HG03354 (cell line): ENCODE data around the gene RBM47.
"Not testable (repeated sequence)": the region's sequence is repeated elsewhere in the genome, so short reads cannot be mapped to it uniquely, and the experiment has no call there.

Experiments
- ATAC-seq: cut with Tn5 transposase; IDR thresholded peaks from one replicate; pipeline ENCODE4 v1.9.1; 2021; ENCODE audit warnings: mild to moderate bottlenecking; ENCODE audit not compliant: unreplicated experiment, poor library complexity, severe bottlenecking

The RBM47 gene

DNA sequence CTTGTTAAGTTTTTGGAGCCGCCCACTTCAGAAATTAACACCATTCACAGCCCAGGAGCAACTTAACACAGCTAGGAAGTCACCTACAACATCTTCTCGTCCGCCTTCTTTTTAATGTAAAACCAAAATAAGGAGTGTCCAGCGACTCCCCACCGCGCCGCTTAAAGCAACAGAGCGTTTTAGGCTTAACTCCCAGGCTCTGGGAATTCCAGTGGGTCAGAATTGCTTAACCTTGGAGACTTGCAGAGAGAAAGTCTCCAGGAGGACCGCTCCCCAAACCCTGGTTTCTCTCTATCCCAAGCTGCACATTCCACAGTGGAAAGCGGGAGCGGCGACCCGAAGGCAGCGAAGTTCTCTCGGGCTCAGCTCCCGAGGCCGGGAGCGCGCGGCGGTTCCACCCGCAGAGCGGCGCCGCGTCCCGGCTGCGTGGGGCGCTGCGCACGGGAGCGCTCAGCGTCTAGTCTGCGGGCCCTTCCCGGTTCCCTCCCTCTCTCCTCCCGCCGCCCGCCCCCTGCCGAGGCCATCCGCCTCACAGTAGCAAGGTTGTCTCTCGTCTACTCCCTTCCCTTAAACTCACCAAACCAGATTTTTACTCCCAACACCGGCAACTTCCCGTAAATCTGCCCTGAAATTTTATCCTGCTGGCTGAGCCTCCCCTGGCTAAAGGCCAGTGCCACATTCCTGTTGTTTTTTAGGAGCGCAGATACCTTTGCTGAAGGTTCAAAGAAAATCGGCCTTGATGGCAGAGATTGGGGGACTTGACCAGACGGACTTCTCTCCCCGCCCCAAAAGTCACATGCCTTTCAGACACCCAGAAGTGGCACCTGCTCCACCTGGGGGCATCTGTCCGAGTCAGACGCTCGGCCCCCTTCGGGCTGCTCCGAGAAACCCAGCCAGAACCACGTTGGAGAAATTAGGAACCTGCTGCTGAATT is at the start of gene RBM47:
Gene RBM47, minus strand, starts transcription at position 464 of the 934 bp plus-strand sequence. CDS start 190,971 bp downstream, outside the sequence.
- ATAC-seq: peak; percentile 63

DNA sequence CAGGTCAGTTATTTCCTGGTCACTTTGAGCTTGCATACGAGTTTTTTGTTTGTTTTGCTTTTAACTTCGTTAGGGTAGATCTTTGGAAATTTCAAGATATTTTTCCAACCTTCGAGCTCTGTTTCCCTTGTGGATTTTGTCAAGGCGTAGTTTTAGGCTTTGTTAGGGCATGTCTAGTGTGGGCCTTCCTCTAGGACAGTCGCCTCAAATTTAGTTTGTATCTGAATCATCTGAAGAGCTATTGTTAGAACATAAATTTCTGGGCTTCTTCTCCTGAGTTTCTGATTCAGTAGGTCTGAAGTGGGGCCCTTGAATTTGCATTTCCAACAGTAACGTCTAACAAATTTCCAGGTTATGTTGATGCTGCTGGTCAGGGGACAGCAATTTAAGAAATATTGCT is 48.8 kb upstream of the RBM47 start:
- ATAC-seq: no peak

DNA sequence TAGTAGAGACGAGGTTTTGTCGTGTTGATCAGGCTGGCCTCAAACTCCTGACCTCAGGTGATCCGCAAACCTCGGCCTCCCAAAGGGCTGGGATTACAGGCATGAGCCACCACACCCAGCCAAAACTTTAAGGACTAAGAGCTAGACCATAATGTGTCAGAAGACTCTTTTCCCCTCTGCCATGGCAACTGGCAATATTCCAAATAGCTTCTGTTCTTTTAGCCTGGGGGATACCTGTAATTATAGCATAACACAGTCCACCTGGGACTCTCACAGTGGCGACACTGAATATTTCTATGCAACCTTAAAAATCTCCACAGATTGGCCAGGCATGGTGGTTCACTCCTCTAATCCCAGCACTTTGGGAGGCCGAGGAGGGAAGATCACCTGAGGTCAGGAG is 45.5 kb upstream of the RBM47 start:
- no peak for ATAC-seq

DNA sequence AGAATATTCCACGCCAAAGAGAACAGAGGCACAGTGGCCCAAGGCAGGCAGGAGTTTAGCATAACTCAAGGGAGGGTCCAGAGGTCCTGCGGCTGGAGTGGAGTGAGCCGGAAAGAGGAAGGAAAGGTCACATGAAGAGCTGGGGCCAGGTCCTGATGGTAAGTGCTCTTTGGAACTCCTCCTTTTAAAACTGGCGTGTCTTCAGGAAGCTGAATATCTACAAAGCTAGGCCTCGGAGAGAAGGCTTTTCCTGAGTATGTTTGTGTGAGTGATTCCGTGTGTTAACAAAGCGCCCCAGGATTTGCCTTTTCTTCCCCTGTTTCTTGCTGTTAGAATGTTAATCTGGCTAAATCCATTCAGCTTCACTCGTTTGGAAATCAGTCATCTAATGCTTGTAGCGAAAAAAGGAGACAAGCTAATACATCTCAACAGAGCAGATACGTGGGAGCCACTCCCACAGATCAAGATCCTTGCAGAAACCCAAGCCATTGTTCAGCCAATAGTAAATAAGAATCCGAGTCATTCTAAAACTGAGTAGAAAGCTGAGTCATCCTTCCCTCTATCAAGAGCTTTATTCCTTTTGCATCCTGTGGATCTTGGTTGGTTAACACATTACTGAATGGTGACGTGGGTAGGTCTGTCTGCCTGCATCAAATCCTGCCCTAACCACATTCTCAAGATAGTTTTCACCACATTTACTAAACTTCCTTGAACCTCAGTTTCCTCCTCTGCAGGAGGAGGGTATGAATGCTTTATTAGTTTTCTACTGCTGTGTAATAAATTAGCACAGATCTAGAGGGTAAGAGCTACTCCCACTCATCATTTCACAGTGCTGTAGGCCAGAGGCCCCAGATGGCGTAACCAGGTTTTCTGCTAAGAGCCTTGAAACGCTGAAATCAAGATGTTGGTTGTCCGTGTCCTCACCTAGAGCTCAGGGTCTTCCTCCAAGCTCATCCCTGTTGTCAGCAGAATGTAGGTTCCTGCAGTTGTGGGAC is 43.2 kb upstream of the RBM47 start:
- ATAC-seq: peak; percentile 80

DNA sequence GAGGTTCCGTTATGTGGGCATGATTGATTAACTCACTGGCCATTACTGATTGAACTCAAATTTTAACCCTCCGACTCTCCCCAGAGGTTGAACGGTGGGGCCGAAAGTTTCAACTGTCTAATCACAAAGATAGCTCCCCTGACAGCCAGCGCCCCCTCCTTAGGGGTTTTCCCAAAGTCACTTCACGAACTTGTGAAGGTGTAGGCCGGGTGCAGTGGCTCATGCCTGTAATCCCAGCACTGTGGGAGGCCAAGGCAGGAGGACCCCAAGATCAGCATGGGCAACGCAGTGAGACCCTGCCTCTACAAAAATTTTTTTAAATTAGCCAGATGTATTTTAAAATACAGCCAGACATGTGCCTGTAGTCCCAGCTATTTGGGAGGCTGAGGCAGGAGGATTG is 39.8 kb upstream of the RBM47 start:
- no peak for ATAC-seq

DNA sequence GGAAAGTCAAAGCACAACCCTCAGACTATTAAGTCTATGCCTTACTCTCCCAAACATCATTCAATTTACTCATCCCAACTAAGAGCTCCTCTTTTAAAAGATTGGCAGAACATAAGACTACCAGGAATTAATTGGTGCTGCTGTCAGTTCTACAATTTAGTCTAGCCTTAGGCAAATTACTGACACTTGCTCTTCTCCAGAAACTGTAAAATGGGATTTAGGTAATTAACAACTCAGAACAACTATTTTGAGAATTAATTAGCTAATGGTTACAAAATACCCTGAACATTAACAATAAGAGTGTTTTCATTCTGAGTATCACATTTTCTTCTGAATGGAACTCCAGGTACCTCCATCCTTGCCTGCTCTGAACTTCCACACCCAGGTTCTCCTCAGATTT is 36.2 kb upstream of the RBM47 start:
- no peak for ATAC-seq

DNA sequence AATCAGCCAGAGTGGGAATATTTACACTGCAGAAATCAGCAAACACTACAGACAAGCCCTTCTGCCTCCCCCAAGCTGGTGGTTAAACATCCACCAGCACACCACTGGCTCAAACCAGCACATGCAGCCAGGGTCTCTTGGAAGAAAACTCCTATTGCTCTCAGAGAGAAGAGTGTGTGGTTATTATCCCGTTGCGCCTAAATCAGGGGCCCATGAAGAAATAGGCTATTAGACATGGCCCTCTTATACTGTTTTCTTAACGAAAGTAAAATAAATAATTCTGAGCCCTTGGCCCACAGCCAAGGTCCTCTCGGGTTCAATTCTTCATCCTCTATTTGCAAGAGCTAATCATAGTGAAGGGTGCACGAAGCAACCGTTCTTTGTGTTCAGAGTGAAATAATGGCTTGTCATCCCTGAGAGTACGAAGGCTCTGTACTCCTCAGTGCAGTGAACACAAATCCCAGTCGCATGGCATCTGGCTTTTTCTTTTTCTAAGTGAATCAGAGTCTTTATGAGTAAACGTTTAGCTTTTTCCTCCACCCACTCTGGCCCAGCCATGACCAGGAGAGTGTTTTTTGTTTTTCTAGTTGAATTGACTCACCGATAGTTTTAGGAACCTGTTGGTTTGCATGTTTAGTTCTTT is 33.4 kb upstream of the RBM47 start:
- peak; percentile 69 for ATAC-seq

DNA sequence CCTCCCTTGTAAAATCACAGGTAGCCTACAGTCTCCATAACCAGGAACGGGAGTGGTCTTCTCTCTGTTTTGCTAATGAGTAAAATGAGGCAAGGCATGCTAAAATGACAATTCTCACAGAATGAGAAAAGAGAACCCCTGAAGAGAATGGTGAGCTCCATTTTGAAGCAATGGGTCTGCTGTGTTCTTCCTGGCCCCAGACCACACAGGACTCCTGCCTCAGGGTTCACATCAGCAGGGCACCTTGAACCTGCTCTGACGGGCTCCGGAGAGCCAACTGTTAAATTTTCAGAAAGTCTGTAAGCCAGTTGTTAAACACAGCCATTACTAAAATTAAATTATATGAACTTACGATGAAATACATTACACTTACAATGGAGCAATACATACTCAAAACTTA is 32.1 kb upstream of the RBM47 start:
- no peak for ATAC-seq

DNA sequence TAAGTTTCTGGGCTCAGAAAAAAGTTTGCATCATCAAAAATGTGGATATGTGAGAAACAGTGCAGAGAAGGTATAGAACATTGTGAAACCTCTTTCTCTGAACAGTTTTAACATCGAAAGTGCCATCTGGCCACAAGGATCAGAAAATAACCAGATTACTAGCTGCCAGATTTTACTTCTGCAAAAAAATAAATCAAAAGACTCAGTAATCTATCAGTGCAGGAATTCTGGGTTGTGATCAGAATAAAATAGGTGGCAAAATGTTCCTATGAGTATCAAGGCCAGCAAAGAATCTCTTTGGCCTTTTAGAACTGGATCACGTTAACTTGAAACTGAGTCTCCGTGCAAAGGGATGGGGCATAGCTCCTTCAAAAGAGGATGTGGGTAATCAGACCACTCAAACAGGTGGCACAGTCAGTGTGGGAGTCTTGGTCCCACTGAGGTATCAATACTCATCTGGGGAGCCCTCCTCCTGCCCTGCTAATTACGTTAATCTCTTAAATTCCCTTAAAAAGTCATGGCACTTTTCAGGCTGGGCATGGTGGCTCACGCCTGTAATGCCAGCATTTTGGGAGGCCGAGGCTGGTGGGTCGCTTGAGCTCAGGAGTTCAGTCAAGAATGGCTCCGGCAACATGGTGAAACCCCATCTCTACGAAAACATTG is 26.7 kb upstream of the RBM47 start:
- peak; percentile 96 for ATAC-seq

DNA sequence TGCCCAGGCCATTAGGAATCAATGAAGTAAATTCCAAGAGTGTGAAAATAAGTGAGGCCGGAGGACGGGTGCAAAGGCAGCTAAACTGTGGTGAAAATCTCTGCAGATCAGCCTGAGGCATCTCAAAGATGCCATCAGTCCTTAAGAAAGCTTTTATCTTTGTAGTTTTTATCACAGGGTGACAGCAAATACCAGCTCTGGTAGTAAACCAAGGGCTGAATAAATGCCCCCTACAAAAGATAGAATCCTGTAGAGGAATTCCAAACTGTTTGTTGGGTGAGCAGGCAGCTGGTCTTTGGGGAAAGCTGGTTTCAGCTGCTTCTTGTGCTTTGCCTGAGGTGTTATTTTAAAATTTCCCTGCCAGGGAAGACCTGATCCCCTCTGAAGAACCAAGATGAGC is 21.6 kb upstream of the RBM47 start:
- no peak for ATAC-seq

DNA sequence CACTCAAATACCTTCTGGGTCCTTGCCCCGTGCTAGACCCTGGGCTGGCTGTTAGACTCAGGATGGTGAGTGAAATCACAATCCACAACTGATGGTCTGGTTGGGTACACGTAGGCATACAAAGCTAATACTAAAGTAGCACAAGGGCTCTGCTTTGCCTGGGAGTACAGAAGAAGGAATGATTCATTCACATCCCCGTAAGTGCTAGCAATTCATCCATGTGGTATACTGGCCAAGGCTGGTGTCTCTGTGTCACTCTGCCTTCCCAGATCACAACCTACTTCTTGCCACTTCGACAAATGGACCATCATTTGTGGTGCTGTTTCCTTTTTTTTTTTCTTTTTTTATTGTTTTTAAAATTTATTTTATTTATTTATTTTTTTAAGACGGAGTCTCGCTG is 19.7 kb upstream of the RBM47 start:
- no peak for ATAC-seq

DNA sequence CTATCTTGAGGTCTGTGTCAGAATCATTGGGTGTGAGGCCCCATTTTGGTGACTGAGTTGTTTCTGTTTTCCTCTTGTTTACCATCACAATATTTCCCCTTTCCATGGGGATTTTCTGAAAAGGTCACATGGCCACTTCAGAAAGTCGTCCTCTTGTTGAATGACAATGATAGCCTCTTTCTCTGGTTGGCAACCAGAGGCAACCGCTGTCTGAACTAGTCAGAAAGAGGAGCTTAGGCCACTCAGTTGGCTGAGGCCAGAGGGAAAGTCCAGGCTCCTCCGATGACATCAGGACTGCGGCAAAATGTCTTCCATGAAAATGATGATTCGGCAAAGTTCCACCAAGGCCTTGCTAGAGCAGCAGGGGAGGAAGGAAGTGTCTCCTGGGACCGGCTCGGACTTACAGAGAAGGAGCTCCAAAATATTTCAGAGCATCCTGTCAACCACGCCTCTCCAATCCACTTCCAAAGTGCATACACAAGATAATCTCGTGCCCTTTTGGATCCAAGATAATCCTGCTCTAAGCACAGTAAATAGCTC is 19.1 kb upstream of the RBM47 start:
- no peak for ATAC-seq

DNA sequence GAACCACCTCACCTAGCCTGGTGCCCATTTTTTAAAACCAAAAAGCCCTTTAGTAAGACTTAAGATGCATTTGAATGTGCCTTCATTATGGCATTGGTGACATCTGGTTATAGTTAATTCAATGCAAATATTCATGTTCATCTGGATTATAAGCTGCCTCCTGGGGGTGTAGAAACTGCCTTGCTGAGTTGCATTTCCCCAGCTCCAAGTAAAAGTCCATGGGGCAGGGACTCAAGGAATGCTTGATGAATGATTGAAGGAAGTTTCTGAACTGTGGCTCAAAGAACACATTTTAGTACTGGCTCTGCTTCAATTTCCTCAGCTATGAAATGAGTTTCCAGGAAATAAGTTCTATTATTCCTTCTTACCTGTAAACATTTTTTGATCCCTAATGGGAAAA is 18.5 kb upstream of the RBM47 start:
- no peak for ATAC-seq

DNA sequence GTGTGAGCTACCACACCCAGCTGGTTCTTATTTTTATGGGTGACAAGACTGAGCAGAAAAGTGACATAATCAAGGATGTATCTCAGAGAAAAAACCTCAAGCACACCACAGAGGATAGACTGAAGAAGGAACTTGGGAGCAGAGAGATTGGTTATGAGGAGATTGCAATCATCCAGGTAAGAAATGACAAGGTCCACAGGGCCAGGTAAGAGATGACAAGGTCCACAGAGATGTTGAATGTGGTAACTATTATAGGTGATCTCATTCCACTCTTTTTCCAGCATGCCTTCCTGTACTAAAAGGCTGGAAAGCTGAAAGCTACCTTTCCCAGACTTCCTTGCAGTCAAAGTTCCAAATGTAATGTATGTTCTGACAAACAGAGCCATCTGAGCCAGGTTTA is 15.9 kb upstream of the RBM47 start:
- no peak for ATAC-seq

DNA sequence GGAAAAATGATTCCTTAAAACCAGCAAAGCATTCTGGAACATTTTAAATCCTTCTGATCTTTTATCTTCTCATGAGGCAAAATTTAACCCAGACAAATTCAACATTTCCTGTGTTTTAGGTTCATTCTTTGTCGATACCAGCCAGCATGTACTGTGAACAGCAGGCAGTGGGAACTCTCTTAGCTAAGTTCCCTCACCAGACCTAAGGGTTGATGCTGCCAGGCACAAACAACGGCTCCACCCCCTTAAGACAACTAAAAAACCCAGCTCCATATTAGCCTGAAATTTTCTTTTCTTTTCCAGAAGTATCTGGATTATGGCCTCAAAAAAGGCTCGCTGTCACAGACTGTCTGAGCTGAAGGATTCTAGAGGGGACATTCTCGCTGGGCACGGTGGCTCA is 2.4 kb upstream of the RBM47 start:
- ATAC-seq: no peak

DNA sequence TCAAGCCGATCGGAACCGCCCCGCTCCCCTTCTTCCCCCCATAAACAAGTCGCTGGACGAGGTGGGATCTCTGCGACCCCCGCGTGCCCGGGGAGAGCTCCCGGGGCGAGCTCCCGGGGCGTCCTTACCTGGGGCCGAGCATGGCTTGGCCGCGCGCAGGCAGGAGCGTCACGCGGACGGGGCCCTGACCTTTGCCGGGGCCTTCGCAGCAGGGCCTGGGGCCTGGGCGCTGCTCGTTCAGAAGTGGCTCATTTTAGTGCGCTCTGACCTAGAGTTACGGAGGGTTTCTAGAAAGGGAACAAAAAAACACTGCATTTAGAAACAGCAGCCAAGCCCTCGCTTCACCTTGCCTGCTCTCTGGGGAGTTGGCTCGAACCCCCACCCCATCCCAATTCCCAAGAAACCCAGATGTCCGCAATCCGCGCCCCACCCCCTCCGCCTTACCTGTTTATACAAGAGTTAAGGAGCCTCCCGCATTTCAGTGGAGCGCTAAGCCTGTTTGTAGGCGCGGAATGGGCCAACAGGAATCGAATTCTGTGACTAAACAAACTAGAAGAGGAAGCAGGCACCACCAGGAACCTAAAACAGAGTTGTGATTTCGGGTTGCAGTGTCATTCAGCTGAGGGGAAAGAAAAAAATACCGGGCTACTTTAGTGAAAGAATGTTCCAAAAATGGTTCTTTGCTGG is 814 bp upstream of the RBM47 start:
- peak; percentile 64 for ATAC-seq

DNA sequence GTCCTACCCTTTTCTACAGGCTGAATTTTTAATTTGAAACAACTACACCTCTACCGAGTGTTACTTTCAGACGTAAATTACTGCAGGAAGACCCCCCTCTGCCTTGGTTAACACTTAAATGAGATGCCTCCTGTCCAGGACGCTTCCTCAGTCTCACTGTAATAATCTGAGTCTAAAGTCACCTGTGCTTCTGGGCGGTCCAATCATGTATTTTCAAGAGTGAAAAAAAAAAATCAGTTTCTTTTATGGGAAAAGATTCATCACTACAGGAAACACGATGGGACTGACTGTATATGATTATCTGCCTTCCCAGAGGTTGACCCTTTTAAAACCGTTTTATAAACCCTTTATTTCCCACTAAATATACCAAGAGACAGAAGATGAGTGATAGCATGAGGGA is 776 bp downstream of the RBM47 start:
- no peak for ATAC-seq

DNA sequence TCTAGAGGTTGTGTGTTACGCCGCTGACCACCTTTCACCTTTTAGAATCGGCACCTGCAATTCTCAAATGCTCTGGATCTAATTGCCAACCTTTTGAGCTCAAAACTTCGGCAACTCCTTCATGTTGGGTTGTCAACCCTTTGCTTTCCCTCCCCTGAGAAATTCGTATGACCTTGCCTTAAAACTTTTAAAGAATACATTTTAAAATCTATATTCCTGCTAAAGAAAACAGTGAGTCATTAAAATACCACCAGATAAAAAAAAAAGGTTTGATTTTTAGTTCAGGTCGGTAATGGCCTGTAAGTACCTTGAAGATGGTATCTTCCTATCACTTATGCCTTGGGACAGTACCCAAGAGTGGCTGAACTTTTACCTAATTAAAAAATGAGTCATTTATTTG is 1.3 kb downstream of the RBM47 start:
- ATAC-seq: not testable (repeated sequence)

DNA sequence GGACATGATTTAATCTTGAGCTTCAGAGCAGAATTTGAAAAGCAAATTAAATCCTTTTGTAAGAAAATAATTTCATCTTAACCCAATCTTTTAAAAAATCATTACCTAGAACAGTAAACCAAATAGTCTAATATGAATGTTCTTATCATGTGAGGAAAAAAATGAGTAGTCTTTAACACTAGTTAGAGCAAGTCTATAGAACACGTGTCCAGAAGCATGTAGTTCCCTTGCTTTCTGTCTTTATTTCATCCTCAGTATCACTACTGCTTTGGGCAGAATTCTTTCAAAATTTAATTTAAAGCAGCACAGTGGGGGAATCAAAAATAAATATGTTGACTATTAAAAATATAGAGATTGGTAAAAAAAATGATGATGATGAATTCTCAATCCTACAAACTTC is 2.1 kb downstream of the RBM47 start:
- no peak for ATAC-seq
